ENCODE data around the gene PRKAG2.

DNA sequence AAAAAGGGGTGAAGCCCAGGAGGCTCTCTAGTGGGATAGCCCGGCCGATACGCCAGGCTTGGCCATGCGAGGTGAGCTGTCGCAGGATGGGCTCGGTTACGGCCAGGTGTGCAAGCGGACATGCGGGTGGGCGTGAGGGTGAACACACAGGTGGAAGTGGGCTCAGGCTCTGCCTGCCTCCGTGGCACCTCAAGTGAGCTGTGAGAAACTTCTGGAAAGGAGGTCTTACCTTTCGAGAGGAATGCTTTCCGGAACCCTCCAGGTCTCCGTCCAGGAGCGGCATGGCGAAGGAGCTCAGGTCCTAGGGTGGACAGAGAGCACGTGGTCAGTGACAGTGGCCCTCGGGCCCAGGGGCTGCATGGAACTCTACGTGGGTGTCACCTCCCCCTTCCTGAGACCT, 90.7 kb downstream of the PRKAG2 start:
- TF ChIP-seq, protein P1, sequence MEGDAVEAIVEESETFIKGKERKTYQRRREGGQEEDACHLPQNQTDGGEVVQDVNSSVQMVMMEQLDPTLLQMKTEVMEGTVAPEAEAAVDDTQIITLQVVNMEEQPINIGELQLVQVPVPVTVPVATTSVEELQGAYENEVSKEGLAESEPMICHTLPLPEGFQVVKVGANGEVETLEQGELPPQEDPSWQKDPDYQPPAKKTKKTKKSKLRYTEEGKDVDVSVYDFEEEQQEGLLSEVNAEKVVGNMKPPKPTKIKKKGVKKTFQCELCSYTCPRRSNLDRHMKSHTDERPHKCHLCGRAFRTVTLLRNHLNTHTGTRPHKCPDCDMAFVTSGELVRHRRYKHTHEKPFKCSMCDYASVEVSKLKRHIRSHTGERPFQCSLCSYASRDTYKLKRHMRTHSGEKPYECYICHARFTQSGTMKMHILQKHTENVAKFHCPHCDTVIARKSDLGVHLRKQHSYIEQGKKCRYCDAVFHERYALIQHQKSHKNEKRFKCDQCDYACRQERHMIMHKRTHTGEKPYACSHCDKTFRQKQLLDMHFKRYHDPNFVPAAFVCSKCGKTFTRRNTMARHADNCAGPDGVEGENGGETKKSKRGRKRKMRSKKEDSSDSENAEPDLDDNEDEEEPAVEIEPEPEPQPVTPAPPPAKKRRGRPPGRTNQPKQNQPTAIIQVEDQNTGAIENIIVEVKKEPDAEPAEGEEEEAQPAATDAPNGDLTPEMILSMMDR (IDR thresholded peaks at IDR 0.05) = no peak
- TF ChIP-seq POLR2A (IDR thresholded peaks at IDR 0.05) = no peak
